Measurements from ENCODE around the gene ART1. TPM values are rescaled to one million over a fixed set of nuclear protein-coding genes. Genes with fewer than 3 reads are reported as not detected.

Gene ART1
- total RNA-seq, 4 donors from 2014 or later: not detected

GRCh38 chr11:3700410-3700809, 55.5 kb downstream of the ART1 start:
- no peak for DNase-seq
- no peaks in the 10 kb centered on the region for H3K27me3 ChIP-seq
- H3K36me3 ChIP-seq: peaks cover 0 to 87% (median 0%) of the 10 kb centered on the region in 3 donors
- H3K27ac ChIP-seq: no peak overlapping the region
- no peaks in the 10 kb centered on the region for H3K4me1 ChIP-seq
- H3K4me3 ChIP-seq: no peak overlapping the region
- no peak for TF ChIP-seq CTCF (IDR thresholded peaks at IDR 0.05)
- no peak for TF ChIP-seq POLR2A (IDR thresholded peaks at IDR 0.05)
- H3K9me3 ChIP-seq: no peaks in the 10 kb centered on the region

GRCh38 chr11:3700910-3701309, 56.0 kb downstream of the ART1 start:
- TF ChIP-seq CTCF (IDR thresholded peaks at IDR 0.05): no peak
- no peak for TF ChIP-seq POLR2A (IDR thresholded peaks at IDR 0.05)
- Histone ChIP-seq H3K27me3 (no peaks in the 10 kb centered on the region), H3K4me1 (no peaks in the 10 kb centered on the region), H3K36me3 (peaks cover 0 to 87% (median 0%) of the 10 kb centered on the region in 3 donors), H3K4me3 (no peak overlapping the region), H3K9me3 (no peaks in the 10 kb centered on the region), H3K27ac (no peak overlapping the region)
- no peak for DNase-seq

- Histone ChIP-seq H3K27ac (no peak overlapping the region), H3K4me1 (no peaks in the 10 kb centered on the region), H3K36me3 (peaks cover 0 to 77% (median 0%) of the 10 kb centered on the region in 3 donors), H3K9me3 (no peaks in the 10 kb centered on the region), H3K4me3 (no peak overlapping the region), H3K27me3 (no peaks in the 10 kb centered on the region)
- DNase-seq: no peak
- TF ChIP-seq POLR2A (IDR thresholded peaks at IDR 0.05) (no peak), CTCF (IDR thresholded peaks at IDR 0.05) (no peak)
Observed at GRCh38 chr11:3703383-3703782, 58.5 kb downstream of the ART1 start.

- no peak overlapping the region for H3K4me3 ChIP-seq
- H3K4me1 ChIP-seq: no peaks in the 10 kb centered on the region
- no peaks in the 10 kb centered on the region for H3K27me3 ChIP-seq
- DNase-seq: no peak
- H3K36me3 ChIP-seq: peaks cover 0 to 81% (median 0%) of the 10 kb centered on the region in 3 donors
- no peak for TF ChIP-seq CTCF (IDR thresholded peaks at IDR 0.05)
- TF ChIP-seq POLR2A (IDR thresholded peaks at IDR 0.05): no peak
- no peaks in the 10 kb centered on the region for H3K9me3 ChIP-seq
- H3K27ac ChIP-seq: no peak overlapping the region
Observed at GRCh38 chr11:3707176-3707575, 62.2 kb downstream of the ART1 start.

- no peak overlapping the region for H3K27ac ChIP-seq
- no peaks in the 10 kb centered on the region for H3K9me3 ChIP-seq
- no peaks in the 10 kb centered on the region for H3K4me1 ChIP-seq
- H3K27me3 ChIP-seq: no peaks in the 10 kb centered on the region
- TF ChIP-seq CTCF (IDR thresholded peaks at IDR 0.05): no peak
- TF ChIP-seq POLR2A (IDR thresholded peaks at IDR 0.05): no peak
- DNase-seq: no peak
- no peak overlapping the region for H3K4me3 ChIP-seq
- H3K36me3 ChIP-seq: peaks cover 0 to 81% (median 0%) of the 10 kb centered on the region in 3 donors
Observed at GRCh38 chr11:3709977-3710376, 65.0 kb downstream of the ART1 start.

All from Peyer's patch (tissue), 4 donors.